HG03135 (cell line): ENCODE data around the gene NTMT2.
"Not testable (repeated sequence)": the region's sequence is repeated elsewhere in the genome, so short reads cannot be mapped to it uniquely, and the experiment has no call there.

Source experiments
- ATAC-seq: cut with Tn5 transposase; IDR thresholded peaks from one replicate; pipeline ENCODE4 v1.9.1; 2021; ENCODE audit warnings: mild to moderate bottlenecking, moderate library complexity; ENCODE audit not compliant: unreplicated experiment

The NTMT2 gene

DNA sequence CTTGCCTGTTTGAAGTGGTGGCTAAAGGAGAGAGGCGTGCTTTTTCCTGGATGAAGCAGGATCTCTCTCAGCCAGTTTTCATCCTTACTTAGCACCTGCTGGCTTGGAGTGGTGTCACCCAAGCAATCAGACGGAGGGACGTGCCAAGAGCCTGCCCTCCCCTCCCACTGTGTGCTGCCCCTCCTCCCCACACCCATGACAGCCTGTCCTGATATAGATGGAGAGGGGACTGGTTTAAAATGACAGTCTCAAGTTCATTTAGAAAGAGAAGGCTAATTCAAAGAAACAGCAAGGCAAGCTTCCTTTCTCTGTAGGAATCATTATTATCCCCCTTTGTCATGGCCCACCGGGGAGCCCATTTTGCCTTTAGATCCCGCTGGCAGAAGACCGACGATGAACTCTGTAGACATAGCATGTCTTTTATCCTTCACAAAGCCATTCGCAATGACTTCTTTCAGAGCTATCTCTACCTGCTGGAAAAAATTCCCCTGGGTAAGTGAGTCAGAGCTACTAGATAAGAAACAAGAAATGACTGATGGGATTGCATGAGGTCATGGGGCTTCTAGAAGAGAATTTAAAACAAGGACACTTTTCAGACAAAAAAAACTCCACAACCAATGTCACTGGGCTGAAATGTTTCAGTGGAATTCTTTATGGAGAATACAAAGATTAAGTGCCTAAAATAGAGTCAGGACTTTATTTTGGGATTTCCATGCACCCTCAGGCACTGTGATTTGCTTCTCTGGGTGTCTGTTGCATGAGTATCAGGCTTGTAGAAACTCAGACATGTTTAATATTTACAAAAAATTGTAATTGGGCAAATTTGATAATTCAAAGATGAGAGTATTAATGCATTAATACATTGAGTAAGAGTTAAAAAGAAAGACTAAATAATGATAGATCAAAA lies at the start of gene NTMT2:
Gene NTMT2, plus strand, starts transcription at position 190 of the 907 bp plus-strand sequence. Its CDS starts 149 bp downstream, at position 339.
- no peak for ATAC-seq

DNA sequence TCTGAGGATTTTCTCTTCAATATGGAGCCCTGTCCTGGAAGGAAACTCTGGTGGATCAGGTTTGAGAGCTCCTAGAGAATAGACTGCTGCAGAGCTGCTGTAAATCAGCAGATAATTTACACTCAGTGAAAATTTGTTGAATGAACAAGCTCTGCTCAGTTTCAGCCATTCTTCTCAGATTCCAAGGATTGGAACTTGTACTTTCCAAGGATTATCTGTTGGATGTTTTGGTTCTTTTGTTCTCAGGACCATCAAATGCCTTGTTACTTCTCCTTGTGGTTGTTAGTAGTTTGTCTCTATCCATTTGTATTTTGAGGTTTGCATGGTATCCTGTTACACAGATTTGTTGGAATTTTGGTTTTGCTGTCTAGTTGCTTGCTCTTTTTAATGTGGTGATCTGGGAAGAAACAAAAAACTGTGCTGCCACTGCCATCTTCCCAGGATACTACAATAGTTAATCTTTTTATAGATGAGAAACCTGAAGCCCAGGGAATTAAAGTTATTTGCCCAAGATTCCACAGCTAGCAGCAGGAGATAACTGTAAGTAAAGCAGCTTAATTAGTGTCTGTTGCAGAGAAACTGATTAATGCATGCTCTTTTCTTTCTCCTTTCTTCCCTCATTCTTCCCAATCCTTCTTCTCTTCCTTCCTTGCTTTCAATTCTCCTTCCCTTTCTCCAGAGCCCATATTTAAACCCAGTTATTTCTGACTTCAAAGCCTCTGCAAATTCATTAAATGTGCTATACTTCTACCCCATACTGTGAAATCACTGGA lies 49.6 kb upstream of the NTMT2 start:
- ATAC-seq = no peak

DNA sequence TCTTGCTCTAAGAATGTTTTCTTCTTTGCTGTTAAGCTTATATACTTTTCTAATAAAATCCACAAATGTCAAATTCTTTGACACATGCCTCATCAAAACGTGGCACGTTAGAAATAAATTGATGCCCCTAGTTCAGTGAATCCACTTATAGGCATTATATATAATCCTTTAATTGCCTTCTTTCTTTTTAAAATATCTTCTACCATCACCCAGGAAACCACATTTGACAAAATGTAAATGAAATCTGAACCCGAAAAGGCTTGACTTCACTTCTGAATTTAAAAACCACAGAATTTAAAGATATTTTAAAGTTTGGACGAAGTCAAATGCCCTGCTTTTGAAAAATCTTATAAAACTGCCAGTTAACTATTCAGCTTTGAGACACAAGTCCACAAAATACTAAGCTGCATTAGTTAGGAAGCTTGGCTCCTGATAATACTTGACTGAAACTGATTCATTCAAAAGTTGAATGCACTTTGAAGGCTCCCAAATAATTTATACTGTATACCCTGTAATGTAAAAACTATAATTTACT lies 48.9 kb upstream of the NTMT2 start:
- ATAC-seq = no peak

DNA sequence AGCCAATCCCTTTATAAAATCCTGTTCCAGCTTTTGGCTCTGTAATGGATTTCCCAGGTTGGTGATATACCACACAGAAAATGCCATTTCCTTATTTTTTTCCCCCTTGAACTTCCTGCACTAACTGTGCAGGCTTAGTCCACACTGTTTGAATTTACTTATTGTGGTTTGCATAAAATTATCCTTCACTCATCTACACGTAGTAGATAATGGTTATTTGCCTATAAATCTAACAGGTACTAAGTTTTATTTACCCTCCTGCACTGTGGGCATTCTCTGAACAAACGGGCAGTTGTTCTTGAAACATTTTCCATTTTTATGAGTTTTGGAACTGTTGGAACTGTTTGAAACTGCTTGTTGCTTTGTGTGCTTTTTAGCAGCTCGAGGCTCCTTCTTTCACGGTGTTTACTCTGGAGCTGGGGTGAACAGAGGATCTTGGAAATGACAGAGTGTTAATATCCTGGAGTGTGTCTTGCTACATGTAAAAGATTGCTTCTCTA lies 48.3 kb upstream of the NTMT2 start:
- no peak for ATAC-seq

DNA sequence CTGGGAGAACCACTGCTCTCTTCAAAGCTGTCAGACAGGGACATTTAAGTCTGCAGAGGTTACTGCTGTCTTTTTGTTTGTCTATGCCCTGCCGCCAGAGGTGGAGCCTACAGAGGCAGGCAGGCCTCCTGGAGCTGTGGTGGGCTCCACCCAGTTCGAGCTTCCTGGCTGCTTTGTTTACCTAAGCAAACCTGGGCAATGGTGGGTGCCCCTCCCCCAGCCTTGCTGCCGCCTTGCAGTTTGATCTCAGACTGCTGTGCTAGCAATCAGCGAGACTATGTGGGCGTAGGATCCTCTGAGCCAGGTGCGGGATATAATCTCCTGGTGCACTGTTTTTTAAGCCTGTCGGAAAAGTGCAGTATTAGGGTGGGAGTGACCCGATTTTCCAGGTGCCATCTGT lies 32.6 kb upstream of the NTMT2 start:
- not testable (repeated sequence) for ATAC-seq

DNA sequence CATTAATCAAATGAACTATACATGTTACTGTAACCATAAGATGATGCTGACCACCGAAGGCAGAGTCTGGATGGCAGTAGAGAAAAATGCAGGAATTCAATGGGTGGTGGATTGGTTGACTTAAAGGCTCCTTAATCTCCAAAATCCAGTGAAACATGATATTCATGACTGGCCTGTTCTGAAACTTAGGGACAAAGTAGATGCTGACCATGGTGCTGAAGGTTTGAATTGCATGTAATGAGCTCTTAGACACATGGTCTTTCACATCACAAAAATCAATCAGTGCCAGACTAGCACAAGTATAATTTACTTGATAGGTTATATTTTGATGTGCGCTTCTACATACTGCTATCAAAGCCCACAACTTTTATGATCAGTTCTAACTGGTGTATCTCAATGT lies 30.9 kb upstream of the NTMT2 start:
- ATAC-seq = no peak

DNA sequence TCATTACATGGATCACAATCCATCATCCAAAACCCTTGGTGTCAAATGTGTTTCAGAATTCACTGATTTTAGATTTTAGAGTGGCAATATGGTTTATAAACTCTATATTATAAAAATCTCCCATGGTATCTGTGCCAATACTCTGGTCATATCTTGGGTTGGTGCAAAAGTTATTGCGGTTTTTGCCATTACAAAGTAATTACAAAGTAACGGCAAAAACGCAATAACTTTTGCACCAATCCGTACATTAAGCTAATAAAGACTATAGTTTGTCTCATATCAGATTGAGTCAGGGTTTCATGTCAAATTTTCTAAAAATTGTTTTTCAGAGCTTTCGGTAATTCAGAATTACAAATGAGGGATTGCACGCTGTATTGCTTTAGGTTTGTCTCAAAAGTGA lies 23.4 kb upstream of the NTMT2 start:
- no peak for ATAC-seq

DNA sequence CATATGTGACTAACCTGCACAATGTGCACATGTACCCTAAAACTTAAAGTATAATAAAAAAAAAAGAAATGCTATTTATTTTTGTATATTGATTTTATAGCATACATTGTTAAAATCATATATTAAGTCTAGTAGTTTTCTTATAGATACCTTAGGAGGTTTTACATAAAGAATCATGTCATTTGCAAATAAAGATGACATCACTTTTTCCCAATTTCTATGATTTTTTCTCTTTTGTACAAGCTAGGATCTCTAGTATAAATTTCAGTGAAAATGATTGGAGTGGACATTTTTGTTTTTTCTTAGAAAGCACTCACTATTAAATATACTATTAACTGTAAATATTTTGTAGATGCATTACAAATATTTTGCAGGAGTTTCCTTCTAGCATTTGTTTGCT lies 20.5 kb upstream of the NTMT2 start:
- ATAC-seq = no peak

DNA sequence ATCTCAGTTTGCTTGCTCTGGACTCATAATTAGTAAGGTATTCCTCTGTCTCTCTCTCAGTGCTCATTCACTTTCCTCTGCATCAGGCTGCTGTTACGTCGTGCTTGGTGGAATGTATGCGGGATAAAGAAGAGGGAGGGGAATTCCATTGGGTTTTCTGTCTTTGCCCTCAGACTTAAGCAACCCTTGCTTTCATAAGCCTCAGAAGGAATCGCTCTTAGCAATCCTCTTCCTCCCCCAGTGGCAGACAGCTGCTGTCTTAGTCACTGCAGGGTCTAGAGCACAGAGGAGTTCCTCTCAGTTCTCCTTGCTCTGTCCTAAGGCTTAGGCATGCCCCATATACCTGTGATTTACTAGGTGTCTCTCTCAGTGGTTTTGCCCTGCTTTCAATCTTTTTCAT lies 19.1 kb upstream of the NTMT2 start:
- ATAC-seq = no peak

DNA sequence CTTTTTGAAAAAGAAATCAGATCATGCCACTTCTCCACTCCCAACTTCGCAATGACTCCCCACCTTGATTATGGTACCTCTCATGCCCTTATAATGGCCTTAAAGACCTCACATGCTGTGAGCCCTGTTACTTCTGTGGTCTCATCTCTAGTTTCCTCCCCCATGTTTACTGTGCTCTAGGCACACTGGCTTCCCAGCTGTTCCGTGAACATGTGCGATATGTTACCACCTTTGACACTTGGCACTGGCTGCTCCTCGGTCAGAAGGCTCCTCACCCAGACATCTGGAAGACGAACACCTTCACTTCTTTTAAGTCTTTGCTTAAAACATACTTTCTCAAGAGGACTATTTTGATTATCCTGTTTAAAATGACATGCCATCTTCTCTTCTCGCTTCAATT lies 14.3 kb upstream of the NTMT2 start:
- ATAC-seq = no peak

DNA sequence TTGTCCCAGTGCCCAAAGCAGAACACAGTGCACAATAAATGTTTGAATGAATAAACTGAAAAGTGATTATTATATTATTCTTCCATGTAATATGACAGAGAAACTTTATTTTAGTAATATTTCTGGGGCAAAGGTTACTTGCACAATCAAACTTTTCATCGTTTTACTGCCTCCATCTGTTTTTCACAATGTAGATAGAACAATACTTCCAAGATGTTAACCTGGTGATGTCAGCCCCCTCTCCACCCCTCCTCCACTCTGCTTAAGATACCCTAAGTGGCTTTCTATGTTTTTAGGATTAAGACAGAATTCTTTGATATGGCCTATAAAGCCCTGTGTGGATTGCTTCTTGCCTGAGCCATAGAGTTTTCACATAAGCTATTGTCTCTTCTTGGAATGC lies 13.8 kb upstream of the NTMT2 start:
- ATAC-seq = no peak

DNA sequence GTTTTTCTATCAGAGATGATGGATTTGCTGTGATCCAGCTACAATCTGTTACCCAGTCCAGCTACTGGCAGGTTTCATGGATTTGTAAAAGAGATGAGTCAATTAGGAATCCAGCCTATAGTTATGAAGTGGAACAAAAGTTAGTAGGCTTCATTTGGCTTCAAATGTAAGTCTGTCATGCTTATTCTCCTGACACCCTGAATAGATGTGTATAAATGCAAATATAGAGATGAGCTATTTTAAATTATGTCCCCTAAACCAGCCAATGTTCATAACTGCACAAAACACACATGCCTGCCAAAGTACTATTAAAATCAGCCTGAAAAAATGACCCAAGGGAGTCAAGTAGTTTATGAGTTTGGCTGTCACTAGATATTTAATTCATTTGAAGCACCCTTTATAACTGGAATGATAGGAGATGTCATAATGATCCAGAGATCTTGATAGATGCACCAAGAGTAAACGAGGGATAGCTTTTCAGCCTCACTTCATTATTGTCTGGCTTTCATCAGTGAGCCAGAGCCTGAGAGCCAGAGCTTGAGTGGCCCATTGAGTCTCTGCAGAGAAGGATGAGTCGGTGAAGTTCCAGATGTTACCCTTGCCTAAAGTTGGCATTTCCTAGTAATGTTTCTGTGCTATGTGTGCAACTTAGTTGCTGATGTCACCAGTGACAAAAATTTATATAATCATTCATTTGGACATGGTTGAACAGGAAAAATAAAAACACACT lies 11.8 kb upstream of the NTMT2 start:
- no peak for ATAC-seq

DNA sequence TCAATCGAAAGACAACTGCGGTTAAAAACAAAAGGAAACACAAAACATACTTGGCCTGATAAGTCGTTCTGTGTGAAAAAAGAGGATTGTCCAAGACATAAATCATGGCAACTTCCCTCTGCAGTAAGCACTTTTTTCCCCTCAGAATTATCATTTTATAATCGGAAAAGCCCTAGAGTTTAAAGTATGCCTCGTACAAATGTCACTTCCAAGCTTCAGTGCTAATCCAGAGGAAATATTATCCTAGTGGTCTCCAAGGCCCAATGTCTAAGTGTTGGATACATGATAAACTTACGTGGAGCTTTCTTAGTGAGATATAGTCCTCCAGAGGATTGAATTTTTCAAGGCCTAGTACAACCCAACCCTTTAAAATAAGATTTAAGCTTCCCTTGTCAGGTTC lies 11.2 kb upstream of the NTMT2 start:
- no peak for ATAC-seq

DNA sequence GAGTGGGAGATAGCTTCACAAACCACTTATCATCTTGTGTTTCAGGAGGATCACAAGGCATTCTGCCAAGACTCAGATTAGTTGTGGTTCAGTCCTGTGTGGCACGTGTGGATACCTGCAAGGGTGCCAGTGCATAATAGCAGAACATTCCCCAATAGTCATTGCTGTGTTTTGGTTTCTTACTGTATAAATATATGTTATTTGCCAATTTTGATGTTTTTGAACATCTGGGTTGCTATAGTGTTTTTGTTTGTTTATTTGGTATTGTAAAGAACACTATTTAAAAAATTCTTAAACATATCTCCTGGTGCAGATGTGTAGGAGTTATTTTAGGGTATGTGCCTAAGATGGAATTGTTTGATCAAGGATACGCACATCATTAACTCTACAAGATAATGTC lies 5.4 kb upstream of the NTMT2 start:
- ATAC-seq = no peak

DNA sequence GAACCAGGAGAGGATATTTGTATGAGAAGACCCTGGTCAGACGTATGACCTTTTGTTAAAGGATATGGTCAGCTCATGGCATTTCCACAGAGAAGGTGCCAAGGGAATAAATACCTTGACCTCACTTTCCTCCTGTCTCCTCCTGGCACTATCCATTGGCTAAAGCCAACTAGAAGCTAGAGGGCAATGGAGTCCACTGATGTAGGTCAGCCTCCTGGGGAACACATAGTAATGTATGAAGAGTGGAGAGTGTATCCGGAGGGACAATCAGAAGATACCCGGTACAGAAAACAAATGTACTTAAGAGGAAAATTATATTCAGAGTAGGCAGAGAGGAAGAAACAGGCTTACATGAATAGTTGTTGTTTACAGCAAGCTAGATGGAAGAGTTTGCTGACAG lies 698 bp upstream of the NTMT2 start:
- no peak for ATAC-seq

DNA sequence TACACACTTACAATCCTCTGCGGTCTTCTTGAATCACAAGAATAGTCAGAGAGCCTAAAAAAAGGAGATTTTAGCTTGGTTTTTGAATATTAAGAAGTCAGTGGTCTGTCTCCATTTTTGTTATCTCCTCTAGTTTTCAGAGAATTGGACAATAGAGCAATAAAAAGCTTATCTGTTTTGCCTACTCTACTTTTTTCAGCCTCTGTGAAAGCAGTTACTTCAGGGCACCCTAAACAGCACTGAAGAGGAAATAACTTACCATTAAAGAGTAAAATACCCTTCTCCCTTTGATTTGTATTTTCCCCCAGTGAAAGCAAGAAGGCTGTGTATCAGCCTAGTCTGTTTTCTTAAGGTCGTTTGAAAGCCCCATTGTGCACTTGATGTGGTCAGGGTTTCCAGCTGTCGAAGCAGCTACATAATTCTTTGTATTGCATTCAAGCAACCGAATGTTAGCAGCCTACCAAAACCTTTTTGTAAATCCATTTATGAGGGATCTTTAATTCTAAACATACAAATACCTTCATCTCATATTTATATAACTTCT lies 1.0 kb downstream of the NTMT2 start:
- no peak for ATAC-seq

DNA sequence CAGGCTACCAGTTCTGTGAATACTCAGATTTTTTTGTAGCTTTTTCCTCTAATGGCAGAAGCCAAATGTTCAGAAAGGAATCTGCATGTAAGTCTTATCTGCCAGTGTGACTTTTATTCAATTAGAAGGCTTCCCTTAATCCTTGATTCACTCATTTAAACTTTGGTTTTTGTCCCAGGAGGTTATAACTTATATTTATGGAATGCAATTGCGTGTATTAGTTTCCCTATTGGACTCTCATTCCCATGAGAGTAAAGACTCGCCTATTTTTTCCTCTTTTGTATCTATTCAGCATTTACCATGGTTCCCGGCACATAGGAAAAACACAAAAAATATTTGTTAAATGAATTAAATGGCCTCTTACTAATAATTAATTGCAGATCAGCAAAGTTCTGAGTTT lies 3.5 kb downstream of the NTMT2 start:
- no peak for ATAC-seq

DNA sequence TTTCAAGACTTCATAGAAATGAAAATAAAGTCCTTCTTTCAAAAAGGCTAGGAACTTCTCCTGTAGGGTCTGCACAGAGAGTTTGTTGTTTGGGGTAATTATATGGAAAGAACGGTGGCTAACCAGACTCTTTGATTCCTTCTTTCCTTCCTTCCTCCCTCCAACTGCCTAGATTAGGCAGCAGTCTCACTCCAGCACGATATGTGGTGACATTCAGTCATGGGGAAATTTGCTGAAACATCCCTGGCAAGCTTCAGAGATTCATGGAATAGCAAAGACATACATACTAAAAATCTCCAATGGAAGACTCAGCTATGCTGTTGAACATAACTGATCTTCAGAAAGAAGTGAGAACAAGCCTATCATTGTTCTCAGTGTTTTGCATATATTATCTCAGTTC lies 4.3 kb downstream of the NTMT2 start:
- no peak for ATAC-seq

DNA sequence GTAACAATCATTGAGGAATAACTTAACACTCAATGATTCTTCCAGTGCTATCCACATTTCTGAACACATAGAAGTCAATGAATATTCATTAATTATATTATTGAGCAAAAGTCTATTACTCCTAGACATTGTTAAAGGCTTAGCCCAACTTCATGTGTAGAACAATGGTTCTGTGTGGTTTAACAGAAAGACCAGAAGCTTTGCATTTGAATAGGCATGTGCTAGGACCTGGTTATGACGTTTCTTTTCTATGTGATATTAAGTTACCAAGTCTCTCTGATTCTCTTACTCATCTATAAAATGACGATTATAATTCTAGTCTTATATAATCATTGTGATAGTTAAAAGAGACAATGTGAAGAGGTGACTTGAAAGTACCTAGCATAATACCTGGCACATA lies 5.2 kb downstream of the NTMT2 start:
- ATAC-seq = no peak

DNA sequence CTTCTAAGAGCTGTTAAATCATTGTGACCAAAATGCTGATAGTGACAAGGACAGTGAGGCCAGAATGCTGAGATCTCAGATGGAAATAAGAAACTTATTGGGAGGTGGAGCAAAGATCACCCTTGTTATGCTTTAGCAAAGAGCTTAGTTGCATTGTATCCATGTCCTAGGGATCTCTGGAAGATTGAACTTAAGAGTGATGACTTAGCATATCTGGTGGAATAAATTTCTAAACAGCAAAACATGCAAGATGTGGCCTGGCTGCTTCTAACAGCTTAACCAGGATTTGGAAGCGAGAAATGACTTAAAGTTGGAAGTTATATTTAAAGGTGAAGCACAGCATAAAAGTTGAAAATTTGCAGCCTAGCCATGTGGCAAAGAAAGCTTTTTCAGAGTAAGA lies 7.7 kb downstream of the NTMT2 start:
- no peak for ATAC-seq

DNA sequence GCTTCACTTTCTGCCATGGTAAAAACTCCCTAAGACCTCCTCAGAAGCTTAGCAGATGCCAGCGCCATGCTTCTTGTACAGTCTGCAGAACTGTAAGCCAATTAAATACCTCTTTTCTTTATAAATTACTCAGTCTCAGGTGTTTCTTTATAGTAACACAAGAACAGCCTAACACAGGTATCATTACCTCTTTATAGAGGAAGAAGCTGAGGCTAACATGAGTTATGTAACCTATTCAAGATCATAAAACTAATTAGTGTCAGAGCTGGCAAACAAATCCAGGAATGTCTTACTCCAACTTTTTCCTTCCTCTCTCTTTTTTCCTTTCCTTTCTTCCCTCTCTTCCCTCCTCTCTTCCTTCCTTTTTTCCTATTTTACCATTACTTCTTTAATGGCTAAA lies 9.3 kb downstream of the NTMT2 start:
- ATAC-seq = no peak
